Measurements from ENCODE around the gene GUCA2B.

DNA sequence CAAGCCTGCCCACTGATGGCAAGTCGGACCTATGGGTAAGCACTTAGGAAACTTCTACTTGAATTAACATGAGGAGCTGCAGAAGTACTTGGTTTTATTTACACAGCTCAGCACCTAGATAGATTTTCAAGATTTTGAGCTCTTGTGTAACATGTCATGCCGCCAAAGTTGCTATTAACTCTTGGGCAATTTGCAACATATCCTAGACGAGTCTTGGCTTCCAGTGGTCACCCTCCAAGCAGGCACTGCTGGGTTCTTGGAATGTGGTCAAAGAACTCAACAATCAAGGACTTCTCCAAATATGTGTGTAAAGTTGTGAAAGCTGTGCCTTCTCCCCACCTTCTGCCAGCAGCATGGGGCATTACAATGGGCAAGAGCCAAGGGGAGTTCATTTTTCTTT, 17.8 kb upstream of the GUCA2B start:
- TF ChIP-seq, protein P1, sequence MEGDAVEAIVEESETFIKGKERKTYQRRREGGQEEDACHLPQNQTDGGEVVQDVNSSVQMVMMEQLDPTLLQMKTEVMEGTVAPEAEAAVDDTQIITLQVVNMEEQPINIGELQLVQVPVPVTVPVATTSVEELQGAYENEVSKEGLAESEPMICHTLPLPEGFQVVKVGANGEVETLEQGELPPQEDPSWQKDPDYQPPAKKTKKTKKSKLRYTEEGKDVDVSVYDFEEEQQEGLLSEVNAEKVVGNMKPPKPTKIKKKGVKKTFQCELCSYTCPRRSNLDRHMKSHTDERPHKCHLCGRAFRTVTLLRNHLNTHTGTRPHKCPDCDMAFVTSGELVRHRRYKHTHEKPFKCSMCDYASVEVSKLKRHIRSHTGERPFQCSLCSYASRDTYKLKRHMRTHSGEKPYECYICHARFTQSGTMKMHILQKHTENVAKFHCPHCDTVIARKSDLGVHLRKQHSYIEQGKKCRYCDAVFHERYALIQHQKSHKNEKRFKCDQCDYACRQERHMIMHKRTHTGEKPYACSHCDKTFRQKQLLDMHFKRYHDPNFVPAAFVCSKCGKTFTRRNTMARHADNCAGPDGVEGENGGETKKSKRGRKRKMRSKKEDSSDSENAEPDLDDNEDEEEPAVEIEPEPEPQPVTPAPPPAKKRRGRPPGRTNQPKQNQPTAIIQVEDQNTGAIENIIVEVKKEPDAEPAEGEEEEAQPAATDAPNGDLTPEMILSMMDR (IDR thresholded peaks at IDR 0.05), result no peak
- no peak for TF ChIP-seq POLR2A (IDR thresholded peaks at IDR 0.05)
